Calu3 (cell line): ENCODE measurements around the gene PARD3. TPM values are rescaled to one million over a fixed set of nuclear protein-coding genes. Genes with fewer than 3 reads are reported as not detected.

Experiments used
- BruUV-seq: library from RNA; stranded (reverse); fragments of 400-500 nt; replicated peaks from 2 replicates; lab custom pipeline; 2021; lab: Mats Ljungman, UMichigan
- CTCF ChIA-PET: fragments of 300-600 bp; sonication (Branson Sonifier 250); formaldehyde crosslinking; loops from one replicate; lab custom pipeline; 2022; ENCODE audit warnings: antibody characterized with exemption; lab: Charles Lee
- DNase-seq: peaks from one replicate; pipeline ENCODE4 v3.0.0; 2022
- H3K27ac Mint-ChIP-seq: one replicate; pipeline ENCODE4 v1.8.0; 2022; ENCODE audit warnings: mixed read lengths; ENCODE audit not compliant: unreplicated experiment
- H3K27me3 Mint-ChIP-seq: one replicate; pipeline ENCODE4 v1.8.0; 2022; ENCODE audit warnings: mixed read lengths; ENCODE audit not compliant: unreplicated experiment
- H3K36me3 Mint-ChIP-seq: one replicate; pipeline ENCODE4 v1.8.0; 2022; ENCODE audit warnings: mild to moderate bottlenecking, moderate library complexity, mixed read lengths; ENCODE audit not compliant: insufficient read depth, unreplicated experiment
- H3K4me1 Mint-ChIP-seq: one replicate; pipeline ENCODE4 v1.8.0; 2022; ENCODE audit warnings: mild to moderate bottlenecking, low read depth, mixed read lengths; ENCODE audit not compliant: unreplicated experiment
- H3K4me3 Mint-ChIP-seq: one replicate; pipeline ENCODE4 v1.8.0; 2022; ENCODE audit warnings: mild to moderate bottlenecking, low read depth, moderate library complexity, mixed read lengths; ENCODE audit not compliant: unreplicated experiment
- H3K9me3 Mint-ChIP-seq: one replicate; pipeline ENCODE4 v1.8.0; 2022; ENCODE audit warnings: low read depth, mixed read lengths; ENCODE audit not compliant: unreplicated experiment
- intact Hi-C: fragments of 100-400 bp; cut with micrococcal nuclease; formaldehyde crosslinking; loops from one replicate; pipeline ENCODE4 v1.10.0; 2022; ENCODE audit not compliant: unreplicated experiment
- total RNA-seq: library from RNA; stranded (reverse); gene quantifications from 2 replicates; pipeline ENCODE4 v1.2.3, GENCODE V29; 2022
- TF ChIP-seq, protein P1 (sequence below): fragments of 200-600 bp; IDR thresholded peaks from one replicate; pipeline ENCODE4 v1.8.0; 2022; ENCODE audit warnings: antibody characterized with exemption; ENCODE audit not compliant: unreplicated experiment

PARD3 gene
- total RNA-seq, 1 experiment from 2014 or later: 62.4 TPM

DNA sequence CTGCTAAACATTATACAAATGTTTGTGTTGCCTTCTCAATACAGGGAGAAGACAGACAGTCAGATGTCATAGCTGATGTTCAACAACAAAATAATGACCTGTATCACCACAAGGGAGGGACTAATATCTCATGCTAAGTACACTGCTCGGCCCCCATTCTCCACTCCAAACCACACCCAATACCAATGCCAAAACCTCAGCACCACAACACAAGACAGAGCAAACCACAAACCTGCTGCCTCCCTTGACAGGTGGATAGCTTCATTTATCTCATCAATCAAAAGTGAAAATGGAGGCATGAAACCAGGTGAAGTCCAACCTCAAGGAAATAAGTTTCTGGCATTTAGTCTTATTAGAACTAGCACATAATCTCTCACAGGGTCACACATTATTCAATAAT, 109.5 kb downstream of the PARD3 start:
- Mint-ChIP-seq H3K9me3 (no peaks in the 10 kb centered on the region), H3K27me3 (no peaks in the 10 kb centered on the region), H3K4me3 (no peak overlapping the region), H3K36me3 (no peaks in the 10 kb centered on the region), H3K27ac (no peak overlapping the region), H3K4me1 (peaks cover 75% of the 10 kb centered on the region)
- DNase-seq: no peak
- CTCF ChIA-PET: no interaction called here
- TF ChIP-seq, protein P1, sequence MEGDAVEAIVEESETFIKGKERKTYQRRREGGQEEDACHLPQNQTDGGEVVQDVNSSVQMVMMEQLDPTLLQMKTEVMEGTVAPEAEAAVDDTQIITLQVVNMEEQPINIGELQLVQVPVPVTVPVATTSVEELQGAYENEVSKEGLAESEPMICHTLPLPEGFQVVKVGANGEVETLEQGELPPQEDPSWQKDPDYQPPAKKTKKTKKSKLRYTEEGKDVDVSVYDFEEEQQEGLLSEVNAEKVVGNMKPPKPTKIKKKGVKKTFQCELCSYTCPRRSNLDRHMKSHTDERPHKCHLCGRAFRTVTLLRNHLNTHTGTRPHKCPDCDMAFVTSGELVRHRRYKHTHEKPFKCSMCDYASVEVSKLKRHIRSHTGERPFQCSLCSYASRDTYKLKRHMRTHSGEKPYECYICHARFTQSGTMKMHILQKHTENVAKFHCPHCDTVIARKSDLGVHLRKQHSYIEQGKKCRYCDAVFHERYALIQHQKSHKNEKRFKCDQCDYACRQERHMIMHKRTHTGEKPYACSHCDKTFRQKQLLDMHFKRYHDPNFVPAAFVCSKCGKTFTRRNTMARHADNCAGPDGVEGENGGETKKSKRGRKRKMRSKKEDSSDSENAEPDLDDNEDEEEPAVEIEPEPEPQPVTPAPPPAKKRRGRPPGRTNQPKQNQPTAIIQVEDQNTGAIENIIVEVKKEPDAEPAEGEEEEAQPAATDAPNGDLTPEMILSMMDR: no peak
- no TSS peak for BruUV-seq
- intact Hi-C loops: loop anchor here (1.0 kb wide), 1 partner anchor 21 kb away; no protein-coding TSS in a partner anchor

DNA sequence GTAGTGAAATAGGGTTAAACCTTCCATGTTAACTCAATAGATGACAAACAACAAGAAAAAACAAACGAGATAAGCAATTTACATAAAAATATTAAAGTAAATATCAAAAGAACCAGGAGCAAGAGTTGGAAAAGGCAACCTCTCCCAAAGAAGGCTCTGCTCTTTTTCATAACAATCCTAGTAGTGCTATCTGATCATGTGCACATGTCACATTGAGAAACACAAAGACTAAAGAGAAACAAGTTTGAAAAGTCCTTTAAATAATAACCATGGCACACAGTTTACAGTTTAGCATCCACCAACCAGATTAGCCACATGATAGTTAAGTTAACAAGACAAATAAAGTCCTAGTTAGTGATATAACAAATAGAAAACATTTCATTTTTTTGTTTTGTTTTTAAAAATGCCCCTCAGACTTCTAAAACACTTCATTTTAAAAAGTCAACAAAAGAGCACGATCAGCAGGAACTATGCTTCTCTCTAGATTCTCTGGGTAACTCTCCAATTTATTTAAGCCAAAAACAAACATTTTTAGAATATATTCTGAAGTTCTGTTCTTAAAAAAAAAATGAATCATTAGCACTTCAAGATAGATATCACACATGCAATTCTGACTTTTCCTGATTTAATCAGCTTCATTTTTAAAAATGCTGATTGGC, 110.4 kb downstream of the PARD3 start:
- H3K36me3 Mint-ChIP-seq: no peaks in the 10 kb centered on the region
- peak overlapping the region; percentile 39 for H3K27ac Mint-ChIP-seq
- DNase-seq: no peak
- BruUV-seq: no TSS peak
- peaks cover 66% of the 10 kb centered on the region for H3K4me1 Mint-ChIP-seq
- intact Hi-C loops: loop anchor here (1.0 kb wide), 1 partner anchor 20 kb away; no protein-coding TSS in a partner anchor
- TF ChIP-seq, protein P1: no peak
- H3K9me3 Mint-ChIP-seq: no peaks in the 10 kb centered on the region
- H3K4me3 Mint-ChIP-seq: no peak overlapping the region
- CTCF ChIA-PET: no interaction called here
- no peaks in the 10 kb centered on the region for H3K27me3 Mint-ChIP-seq

DNA sequence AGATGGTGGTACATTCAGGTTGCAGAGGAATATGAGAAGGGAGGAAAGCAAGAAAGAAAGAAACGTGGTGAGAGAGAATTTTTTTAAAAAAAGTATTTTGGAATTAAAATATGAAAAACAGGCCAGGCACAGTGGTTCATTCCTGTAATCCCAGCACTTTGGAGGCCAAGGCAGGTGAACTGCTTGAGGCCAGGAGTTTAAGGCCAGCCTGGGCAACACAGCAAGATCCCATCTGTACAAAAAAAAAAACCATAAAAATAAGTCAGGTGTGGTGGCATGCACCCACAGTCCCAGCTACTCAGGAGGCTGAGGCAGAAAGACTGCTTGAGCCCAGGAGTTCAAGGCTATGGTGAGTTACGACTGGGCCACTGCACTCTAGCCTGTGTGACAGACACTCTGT, 112.1 kb downstream of the PARD3 start:
- peaks cover 4% of the 10 kb centered on the region for H3K36me3 Mint-ChIP-seq
- BruUV-seq: no TSS peak
- no peak for DNase-seq
- TF ChIP-seq, protein P1: no peak
- intact Hi-C loops: no loop called here
- H3K9me3 Mint-ChIP-seq: no peaks in the 10 kb centered on the region
- H3K27me3 Mint-ChIP-seq: no peaks in the 10 kb centered on the region
- H3K4me3 Mint-ChIP-seq: no peak overlapping the region
- CTCF ChIA-PET: no interaction called here
- H3K4me1 Mint-ChIP-seq: peaks cover 67% of the 10 kb centered on the region
- no peak overlapping the region for H3K27ac Mint-ChIP-seq

DNA sequence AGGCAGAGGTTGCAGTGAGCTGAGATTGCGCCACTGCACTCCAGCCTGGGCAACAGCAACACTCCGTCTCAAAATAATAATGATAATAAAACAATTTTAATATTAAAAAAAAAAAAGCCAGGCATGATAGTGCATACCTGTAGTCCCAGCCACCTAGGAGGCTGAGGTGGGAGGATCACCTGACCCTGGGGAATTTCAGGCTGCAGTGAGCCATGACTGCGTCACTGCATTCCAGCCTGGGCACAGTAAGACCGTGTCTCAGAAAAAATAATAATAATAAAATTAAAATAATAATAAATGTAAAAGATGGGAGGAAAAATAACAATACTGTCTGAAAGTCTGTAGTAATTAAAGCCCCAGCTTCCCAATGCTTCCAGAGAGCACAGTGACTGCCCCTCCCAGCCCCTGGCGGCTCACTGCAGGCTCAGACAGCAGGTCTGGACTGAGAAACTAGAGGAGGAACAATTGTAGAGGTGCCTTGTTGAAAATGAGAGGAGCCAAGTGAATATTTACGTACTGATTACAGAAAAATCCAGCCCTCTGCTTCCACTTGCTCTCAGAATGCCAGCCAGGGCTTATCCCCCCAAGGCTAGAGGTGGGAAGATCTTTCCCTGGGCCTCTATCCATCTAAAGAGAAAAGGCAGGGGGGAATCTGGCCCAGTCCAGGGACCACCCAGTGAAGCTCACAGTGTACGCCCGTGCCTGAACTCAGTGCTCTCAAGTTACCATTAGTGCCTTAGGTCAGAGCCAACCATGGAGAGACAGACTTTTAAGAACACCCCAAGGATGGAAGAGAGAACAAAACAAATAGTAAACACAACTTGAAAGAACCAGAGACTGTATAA, 112.8 kb downstream of the PARD3 start:
- H3K27ac Mint-ChIP-seq: no peak overlapping the region
- no peaks in the 10 kb centered on the region for H3K9me3 Mint-ChIP-seq
- no TSS peak for BruUV-seq
- intact Hi-C loops: no loop called here
- TF ChIP-seq, protein P1: no peak
- DNase-seq: no peak
- H3K27me3 Mint-ChIP-seq: no peaks in the 10 kb centered on the region
- CTCF ChIA-PET: interaction anchor here (0.6 kb wide), 1 partner anchor 67 kb away, joined by 3 read pairs; no protein-coding TSS in a partner anchor
- H3K36me3 Mint-ChIP-seq: peaks cover 4% of the 10 kb centered on the region
- H3K4me3 Mint-ChIP-seq: no peak overlapping the region
- peaks cover 68% of the 10 kb centered on the region for H3K4me1 Mint-ChIP-seq
